ENCODE results near the gene NMRK1. TPM values are rescaled to one million over a fixed set of nuclear protein-coding genes. Genes with fewer than 3 reads are reported as not detected.

NMRK1 gene
- total and polyA plus RNA-seq, 2 of the 13 experiments (the other 11 are each of a cell fraction or from before 2014, with no cell fraction given): 9.1 to 12.9 TPM

DNA sequence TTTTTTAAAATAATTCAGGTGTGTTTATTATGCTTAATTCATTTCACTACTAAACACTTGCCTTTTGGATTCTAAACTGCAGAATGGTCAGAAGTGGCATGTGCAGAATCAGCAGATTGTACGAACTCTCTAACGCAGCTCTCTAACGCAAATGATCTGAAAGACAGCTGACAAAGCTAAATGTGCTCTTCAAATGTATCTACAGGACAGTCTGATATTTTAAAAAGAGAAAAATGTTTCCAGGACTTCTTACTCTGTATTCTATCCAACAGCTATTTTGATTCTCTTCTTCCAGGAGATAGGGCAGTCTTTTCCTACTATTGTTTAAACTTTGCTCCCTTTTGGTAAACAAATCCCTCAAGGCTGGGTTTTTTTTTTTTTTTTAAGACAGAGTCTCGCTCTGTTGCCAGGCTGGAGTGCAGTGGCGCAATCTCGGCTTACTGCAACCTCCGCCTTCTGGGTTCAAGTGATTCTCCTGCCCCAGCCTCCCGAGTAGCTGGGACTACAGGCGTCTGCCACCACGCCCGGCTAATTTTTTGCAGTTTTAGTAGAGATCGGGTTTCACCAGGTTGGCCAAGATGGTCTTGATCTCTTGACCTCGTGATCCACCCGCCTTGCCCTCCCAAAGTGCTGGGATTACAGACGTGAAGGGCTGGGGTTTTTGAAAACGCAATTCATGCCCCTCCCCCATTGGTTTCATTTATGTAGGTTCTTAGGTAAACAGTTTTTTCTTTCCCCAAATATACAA lies 1.2 kb downstream of the NMRK1 start (continued):
- TF ChIP-seq ZNF674 (CRISPR knock-in tag; IDR thresholded peaks at IDR 0.05; ENCODE audit: low read depth) (no peak), SOX6 (IDR thresholded peaks at IDR 0.05) (no peak), SOX6 (CRISPR knock-in tag; IDR thresholded peaks at IDR 0.05) (peak; percentile 64), NCOA1 (CRISPR knock-in tag; IDR thresholded peaks at IDR 0.05) (no peak), IRF2 (CRISPR knock-in tag; IDR thresholded peaks at IDR 0.05) (peak; percentile 34; the same call in 1 of the 2 replicates), YEATS2 (CRISPR knock-in tag; IDR thresholded peaks at IDR 0.05; ENCODE audit: borderline replicate concordance) (no peak), NFRKB (IDR thresholded peaks at IDR 0.05) (no peak), EZH2 (conservative IDR thresholded peaks at IDR 0.05; ENCODE audit: low read depth, low read length) (no peak), CEBPG (CRISPR knock-in tag; IDR thresholded peaks at IDR 0.05) (peak; percentile 92), ZNF296 (CRISPR knock-in tag; conservative IDR thresholded peaks at IDR 0.05) (no peak), ZNF781 (CRISPR knock-in tag; IDR thresholded peaks at IDR 0.05; ENCODE audit: borderline replicate concordance, not compliant biosample characterization) (no peak), RAD51 (IDR thresholded peaks at IDR 0.05; ENCODE audit: borderline replicate concordance) (no peak), MBNL3 (CRISPR knock-in tag; conservative IDR thresholded peaks at IDR 0.05) (no peak)
- TF ChIP-seq, protein P1, sequence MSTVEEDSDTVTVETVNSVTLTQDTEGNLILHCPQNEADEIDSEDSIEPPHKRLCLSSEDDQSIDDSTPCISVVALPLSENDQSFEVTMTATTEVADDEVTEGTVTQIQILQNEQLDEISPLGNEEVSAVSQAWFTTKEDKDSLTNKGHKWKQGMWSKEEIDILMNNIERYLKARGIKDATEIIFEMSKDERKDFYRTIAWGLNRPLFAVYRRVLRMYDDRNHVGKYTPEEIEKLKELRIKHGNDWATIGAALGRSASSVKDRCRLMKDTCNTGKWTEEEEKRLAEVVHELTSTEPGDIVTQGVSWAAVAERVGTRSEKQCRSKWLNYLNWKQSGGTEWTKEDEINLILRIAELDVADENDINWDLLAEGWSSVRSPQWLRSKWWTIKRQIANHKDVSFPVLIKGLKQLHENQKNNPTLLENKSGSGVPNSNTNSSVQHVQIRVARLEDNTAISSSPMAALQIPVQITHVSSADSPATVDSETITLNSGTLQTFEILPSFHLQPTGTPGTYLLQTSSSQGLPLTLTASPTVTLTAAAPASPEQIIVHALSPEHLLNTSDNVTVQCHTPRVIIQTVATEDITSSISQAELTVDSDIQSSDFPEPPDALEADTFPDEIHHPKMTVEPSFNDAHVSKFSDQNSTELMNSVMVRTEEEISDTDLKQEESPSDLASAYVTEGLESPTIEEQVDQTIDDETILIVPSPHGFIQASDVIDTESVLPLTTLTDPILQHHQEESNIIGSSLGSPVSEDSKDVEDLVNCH (CRISPR knock-in tag; IDR thresholded peaks at IDR 0.05): no peak
- TF ChIP-seq, protein P2, sequence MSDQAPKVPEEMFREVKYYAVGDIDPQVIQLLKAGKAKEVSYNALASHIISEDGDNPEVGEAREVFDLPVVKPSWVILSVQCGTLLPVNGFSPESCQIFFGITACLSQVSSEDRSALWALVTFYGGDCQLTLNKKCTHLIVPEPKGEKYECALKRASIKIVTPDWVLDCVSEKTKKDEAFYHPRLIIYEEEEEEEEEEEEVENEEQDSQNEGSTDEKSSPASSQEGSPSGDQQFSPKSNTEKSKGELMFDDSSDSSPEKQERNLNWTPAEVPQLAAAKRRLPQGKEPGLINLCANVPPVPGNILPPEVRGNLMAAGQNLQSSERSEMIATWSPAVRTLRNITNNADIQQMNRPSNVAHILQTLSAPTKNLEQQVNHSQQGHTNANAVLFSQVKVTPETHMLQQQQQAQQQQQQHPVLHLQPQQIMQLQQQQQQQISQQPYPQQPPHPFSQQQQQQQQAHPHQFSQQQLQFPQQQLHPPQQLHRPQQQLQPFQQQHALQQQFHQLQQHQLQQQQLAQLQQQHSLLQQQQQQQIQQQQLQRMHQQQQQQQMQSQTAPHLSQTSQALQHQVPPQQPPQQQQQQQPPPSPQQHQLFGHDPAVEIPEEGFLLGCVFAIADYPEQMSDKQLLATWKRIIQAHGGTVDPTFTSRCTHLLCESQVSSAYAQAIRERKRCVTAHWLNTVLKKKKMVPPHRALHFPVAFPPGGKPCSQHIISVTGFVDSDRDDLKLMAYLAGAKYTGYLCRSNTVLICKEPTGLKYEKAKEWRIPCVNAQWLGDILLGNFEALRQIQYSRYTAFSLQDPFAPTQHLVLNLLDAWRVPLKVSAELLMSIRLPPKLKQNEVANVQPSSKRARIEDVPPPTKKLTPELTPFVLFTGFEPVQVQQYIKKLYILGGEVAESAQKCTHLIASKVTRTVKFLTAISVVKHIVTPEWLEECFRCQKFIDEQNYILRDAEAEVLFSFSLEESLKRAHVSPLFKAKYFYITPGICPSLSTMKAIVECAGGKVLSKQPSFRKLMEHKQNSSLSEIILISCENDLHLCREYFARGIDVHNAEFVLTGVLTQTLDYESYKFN (CRISPR knock-in tag; conservative IDR thresholded peaks at IDR 0.05): peak; percentile 76
- TF ChIP-seq, protein P3, sequence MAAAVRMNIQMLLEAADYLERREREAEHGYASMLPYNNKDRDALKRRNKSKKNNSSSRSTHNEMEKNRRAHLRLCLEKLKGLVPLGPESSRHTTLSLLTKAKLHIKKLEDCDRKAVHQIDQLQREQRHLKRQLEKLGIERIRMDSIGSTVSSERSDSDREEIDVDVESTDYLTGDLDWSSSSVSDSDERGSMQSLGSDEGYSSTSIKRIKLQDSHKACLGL (CRISPR knock-in tag; IDR thresholded peaks at IDR 0.05): no peak
- TF ChIP-seq, protein P4, sequence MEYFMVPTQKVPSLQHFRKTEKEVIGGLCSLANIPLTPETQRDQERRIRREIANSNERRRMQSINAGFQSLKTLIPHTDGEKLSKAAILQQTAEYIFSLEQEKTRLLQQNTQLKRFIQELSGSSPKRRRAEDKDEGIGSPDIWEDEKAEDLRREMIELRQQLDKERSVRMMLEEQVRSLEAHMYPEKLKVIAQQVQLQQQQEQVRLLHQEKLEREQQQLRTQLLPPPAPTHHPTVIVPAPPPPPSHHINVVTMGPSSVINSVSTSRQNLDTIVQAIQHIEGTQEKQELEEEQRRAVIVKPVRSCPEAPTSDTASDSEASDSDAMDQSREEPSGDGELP (IDR thresholded peaks at IDR 0.05; ENCODE audit: borderline replicate concordance, low read depth): no peak
- TF ChIP-seq, protein P5, sequence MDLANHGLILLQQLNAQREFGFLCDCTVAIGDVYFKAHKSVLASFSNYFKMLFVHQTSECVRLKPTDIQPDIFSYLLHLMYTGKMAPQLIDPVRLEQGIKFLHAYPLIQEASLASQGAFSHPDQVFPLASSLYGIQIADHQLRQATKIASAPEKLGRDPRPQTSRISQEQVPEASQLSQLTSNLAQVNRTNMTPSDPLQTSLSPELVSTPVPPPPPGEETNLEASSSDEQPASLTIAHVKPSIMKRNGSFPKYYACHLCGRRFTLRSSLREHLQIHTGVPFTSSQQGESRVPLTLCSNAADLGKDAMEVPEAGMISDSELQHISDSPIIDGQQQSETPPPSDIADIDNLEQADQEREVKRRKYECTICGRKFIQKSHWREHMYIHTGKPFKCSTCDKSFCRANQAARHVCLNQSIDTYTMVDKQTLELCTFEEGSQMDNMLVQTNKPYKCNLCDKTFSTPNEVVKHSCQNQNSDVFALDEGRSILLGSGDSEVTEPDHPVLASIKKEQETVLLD (CRISPR knock-in tag; IDR thresholded peaks at IDR 0.05; ENCODE audit: low read depth): no peak
- TF ChIP-seq, protein P6, sequence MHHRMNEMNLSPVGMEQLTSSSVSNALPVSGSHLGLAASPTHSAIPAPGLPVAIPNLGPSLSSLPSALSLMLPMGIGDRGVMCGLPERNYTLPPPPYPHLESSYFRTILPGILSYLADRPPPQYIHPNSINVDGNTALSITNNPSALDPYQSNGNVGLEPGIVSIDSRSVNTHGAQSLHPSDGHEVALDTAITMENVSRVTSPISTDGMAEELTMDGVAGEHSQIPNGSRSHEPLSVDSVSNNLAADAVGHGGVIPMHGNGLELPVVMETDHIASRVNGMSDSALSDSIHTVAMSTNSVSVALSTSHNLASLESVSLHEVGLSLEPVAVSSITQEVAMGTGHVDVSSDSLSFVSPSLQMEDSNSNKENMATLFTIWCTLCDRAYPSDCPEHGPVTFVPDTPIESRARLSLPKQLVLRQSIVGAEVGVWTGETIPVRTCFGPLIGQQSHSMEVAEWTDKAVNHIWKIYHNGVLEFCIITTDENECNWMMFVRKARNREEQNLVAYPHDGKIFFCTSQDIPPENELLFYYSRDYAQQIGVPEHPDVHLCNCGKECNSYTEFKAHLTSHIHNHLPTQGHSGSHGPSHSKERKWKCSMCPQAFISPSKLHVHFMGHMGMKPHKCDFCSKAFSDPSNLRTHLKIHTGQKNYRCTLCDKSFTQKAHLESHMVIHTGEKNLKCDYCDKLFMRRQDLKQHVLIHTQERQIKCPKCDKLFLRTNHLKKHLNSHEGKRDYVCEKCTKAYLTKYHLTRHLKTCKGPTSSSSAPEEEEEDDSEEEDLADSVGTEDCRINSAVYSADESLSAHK (CRISPR knock-in tag; IDR thresholded peaks at IDR 0.05; ENCODE audit: borderline replicate concordance): no peak

All from HepG2 (cell line).